ENCODE data around the gene AKT1S1. TPM values are rescaled to one million over a fixed set of nuclear protein-coding genes. Genes with fewer than 3 reads are reported as not detected.

AKT1S1 gene
- total RNA-seq, 1 experiment from 2014 or later, result 81.5 TPM

- TF ChIP-seq, protein P1, sequence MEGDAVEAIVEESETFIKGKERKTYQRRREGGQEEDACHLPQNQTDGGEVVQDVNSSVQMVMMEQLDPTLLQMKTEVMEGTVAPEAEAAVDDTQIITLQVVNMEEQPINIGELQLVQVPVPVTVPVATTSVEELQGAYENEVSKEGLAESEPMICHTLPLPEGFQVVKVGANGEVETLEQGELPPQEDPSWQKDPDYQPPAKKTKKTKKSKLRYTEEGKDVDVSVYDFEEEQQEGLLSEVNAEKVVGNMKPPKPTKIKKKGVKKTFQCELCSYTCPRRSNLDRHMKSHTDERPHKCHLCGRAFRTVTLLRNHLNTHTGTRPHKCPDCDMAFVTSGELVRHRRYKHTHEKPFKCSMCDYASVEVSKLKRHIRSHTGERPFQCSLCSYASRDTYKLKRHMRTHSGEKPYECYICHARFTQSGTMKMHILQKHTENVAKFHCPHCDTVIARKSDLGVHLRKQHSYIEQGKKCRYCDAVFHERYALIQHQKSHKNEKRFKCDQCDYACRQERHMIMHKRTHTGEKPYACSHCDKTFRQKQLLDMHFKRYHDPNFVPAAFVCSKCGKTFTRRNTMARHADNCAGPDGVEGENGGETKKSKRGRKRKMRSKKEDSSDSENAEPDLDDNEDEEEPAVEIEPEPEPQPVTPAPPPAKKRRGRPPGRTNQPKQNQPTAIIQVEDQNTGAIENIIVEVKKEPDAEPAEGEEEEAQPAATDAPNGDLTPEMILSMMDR (conservative IDR thresholded peaks at IDR 0.05; ENCODE audit: low read depth, low read length), result no peak
- TF ChIP-seq EZH2 (IDR thresholded peaks at IDR 0.05; ENCODE audit: borderline replicate concordance, low read depth, low read length, poor library complexity, severe bottlenecking), result no peak
- Histone ChIP-seq H3K27ac (ENCODE audit: low read depth, low read length, poor library complexity, severe bottlenecking) (no peak overlapping the region), H3K4me3 (ENCODE audit: low read depth, low read length, poor library complexity, severe bottlenecking) (no peak overlapping the region), H3K36me3 (ENCODE audit: insufficient read depth, low read length, poor library complexity, severe bottlenecking) (peaks cover 77% of the 10 kb centered on the region), H3K27me3 (replicated peaks; ENCODE audit: insufficient read depth, low read depth, low read length, poor library complexity) (no peaks in the 10 kb centered on the region), H3K9me3 (ENCODE audit: low read depth, low read length, poor library complexity, severe bottlenecking) (no peaks in the 10 kb centered on the region), H3K4me1 (ENCODE audit: insufficient read depth, low read length, poor library complexity, severe bottlenecking) (no peaks in the 10 kb centered on the region)
- intact Hi-C loops (cut with micrococcal nuclease; ENCODE audit: unreplicated experiment), result no loop called here
- no TSS peak for BruUV-seq (replicated peaks)
- POLR2A ChIA-PET (ENCODE audit: low non-redundant PET), result no interaction called here
- no peak for DNase-seq (ENCODE audit: low spot score)
- CTCF ChIA-PET, result no interaction called here
Measured at GRCh38 chr19:49837425-49837824, 39.7 kb downstream of the AKT1S1 start.

DNA sequence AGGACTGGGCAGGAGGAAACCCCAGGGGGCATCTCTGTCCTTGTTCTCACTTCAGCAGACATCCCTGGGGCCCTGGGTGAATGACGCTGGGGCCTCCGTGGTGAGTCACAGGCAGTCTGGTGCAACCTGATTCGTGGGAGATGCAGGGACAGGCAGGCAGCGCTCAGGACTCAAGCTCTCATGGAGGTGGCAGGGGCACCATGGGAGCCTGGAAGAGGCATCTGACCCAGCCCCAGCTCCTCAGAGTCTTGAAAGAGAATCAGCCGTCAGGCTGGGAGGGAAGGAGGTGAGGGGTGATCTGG, 40.2 kb downstream of the AKT1S1 start:
- no peak for DNase-seq (ENCODE audit: low spot score)
- TF ChIP-seq, protein P1 (conservative IDR thresholded peaks at IDR 0.05; ENCODE audit: low read depth, low read length), result no peak
- no peak for TF ChIP-seq EZH2 (IDR thresholded peaks at IDR 0.05; ENCODE audit: borderline replicate concordance, low read depth, low read length, poor library complexity, severe bottlenecking)
- Histone ChIP-seq H3K27me3 (replicated peaks; ENCODE audit: insufficient read depth, low read depth, low read length, poor library complexity) (no peaks in the 10 kb centered on the region), H3K4me1 (ENCODE audit: insufficient read depth, low read length, poor library complexity, severe bottlenecking) (no peaks in the 10 kb centered on the region), H3K36me3 (ENCODE audit: insufficient read depth, low read length, poor library complexity, severe bottlenecking) (peaks cover 82% of the 10 kb centered on the region), H3K27ac (ENCODE audit: low read depth, low read length, poor library complexity, severe bottlenecking) (no peak overlapping the region), H3K9me3 (ENCODE audit: low read depth, low read length, poor library complexity, severe bottlenecking) (no peaks in the 10 kb centered on the region), H3K4me3 (ENCODE audit: low read depth, low read length, poor library complexity, severe bottlenecking) (no peak overlapping the region)
- ChIA-PET POLR2A (ENCODE audit: low non-redundant PET) (no interaction called here), CTCF (no interaction called here)
- intact Hi-C loops (cut with micrococcal nuclease; ENCODE audit: unreplicated experiment), result no loop called here
- no TSS peak for BruUV-seq (replicated peaks)

DNA sequence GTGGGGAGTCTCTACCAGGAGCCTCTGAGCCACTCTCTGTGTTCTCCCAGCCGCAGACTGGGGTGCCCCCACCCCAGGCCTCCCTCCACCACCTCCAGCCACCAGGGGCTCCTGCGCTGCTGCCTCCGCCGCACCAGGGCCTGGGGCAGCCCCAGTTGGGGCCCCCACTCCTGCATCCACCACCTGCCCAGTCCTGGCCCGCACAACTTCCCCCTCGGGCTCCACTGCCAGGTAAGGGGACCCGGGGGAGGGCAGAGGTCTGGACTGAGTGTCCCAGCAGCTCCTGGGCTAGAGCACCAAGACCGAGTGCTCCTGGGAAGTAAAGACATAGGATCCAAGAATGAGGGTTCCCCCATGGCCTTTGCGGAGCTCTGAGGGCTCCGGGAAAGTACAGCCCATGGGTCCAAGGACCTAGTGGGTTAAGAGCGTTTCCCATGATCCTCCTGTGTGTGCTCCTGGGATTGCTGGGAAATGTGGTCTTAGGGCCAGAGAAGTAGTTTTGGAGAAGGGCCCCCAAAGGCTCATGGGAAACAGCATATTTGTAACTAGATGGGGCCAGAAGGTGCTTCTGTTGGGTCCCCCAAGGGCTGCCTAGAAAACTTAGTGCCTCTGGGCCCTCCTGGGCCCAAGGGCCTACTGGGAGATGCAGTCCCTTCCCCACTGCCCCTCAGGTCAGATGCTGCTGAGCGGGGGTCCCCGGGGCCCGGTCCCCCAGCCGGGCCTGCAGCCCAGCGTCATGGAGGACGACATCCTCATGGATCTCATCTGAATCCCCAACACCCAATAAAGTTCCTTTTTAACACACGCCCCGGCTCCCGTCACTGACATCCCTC, 40.8 kb downstream of the AKT1S1 start:
- H3K27me3 ChIP-seq (replicated peaks; ENCODE audit: insufficient read depth, low read depth, low read length, poor library complexity), result no peaks in the 10 kb centered on the region
- no peak overlapping the region for H3K4me3 ChIP-seq (ENCODE audit: low read depth, low read length, poor library complexity, severe bottlenecking)
- TF ChIP-seq EZH2 (IDR thresholded peaks at IDR 0.05; ENCODE audit: borderline replicate concordance, low read depth, low read length, poor library complexity, severe bottlenecking), result no peak
- TF ChIP-seq, protein P1 (conservative IDR thresholded peaks at IDR 0.05; ENCODE audit: low read depth, low read length), result no peak
- H3K9me3 ChIP-seq (ENCODE audit: low read depth, low read length, poor library complexity, severe bottlenecking), result no peaks in the 10 kb centered on the region
- DNase-seq (ENCODE audit: low spot score), result no peak
- ChIA-PET CTCF (no interaction called here), POLR2A (ENCODE audit: low non-redundant PET) (no interaction called here)
- intact Hi-C loops (cut with micrococcal nuclease; ENCODE audit: unreplicated experiment), result no loop called here
- no TSS peak for BruUV-seq (replicated peaks)
- no peak overlapping the region for H3K27ac ChIP-seq (ENCODE audit: low read depth, low read length, poor library complexity, severe bottlenecking)
- no peaks in the 10 kb centered on the region for H3K4me1 ChIP-seq (ENCODE audit: insufficient read depth, low read length, poor library complexity, severe bottlenecking)
- H3K36me3 ChIP-seq (ENCODE audit: insufficient read depth, low read length, poor library complexity, severe bottlenecking), result peaks cover 87% of the 10 kb centered on the region
